Peyer's patch (tissue), 4 donors: ENCODE measurements around the gene MRPS7. TPM values are rescaled to one million over a fixed set of nuclear protein-coding genes. Genes with fewer than 3 reads are reported as not detected.

Experiments used
- DNase-seq, 3 donors: peaks; one replicate each; pipeline ENCODE4 v3.0.0-alpha.2; 2017 to 2019
- H3K27ac ChIP-seq, 4 donors: fragments of 200-600 bp; sonication (generic); one replicate each; pipeline ENCODE4 v1.5.1; 2016 to 2019
- H3K27me3 ChIP-seq, 2 donors: fragments of 200-600 bp; sonication (generic); one replicate each; pipeline ENCODE4 v1.5.1; 2019
- H3K36me3 ChIP-seq, 3 donors: fragments of 200-600 bp; sonication (generic); one replicate each; pipeline ENCODE4 v1.5.1; 2016 to 2019
- H3K4me1 ChIP-seq, 4 donors: fragments of 200-600 bp; sonication (generic); one replicate each; pipeline ENCODE4 v1.5.1; 2016 to 2019
- H3K4me3 ChIP-seq, 4 donors: fragments of 200-600 bp; sonication (generic); 1 replicate in 3 of 4; 2 replicates in 1 of 4; pipeline ENCODE4 v1.5.1; 2016 to 2019; ENCODE audit warnings: mild to moderate bottlenecking in 1 of 4
- H3K9me3 ChIP-seq, 4 donors: fragments of 200-600 bp; sonication (generic); one replicate each; pipeline ENCODE4 v1.5.1; 2016 to 2019; ENCODE audit warnings: mild to moderate bottlenecking in 1 of 4
- POLR2A ChIP-seq, 2 donors: fragments of 450-650 bp; IDR thresholded peaks; one replicate each; pipeline ENCODE4 v1.5.1; 2017; ENCODE audit warnings: antibody characterized with exemption in 2 of 2, mild to moderate bottlenecking in 2 of 2, moderate library complexity in 2 of 2
- total RNA-seq, 4 donors: library from RNA; depleted of rRNA; stranded (reverse); fragments of >200 nt; gene quantifications; one replicate each; pipeline ENCODE4 v1.1.0, GENCODE V29; 2016
- TF ChIP-seq, protein P1 (sequence below), 6 experiments: fragments of 450-650 bp in 4 of 6; fragments of 200-600 bp in 2 of 6; sonication (generic) in 1 of 6; IDR thresholded peaks; one replicate each; pipeline ENCODE4 v1.5.1; 2017 to 2019; ENCODE audit warnings: antibody characterized with exemption in 6 of 6, mild to moderate bottlenecking in 3 of 6, moderate library complexity in 1 of 6

MRPS7 gene
- total RNA-seq, 4 donors from 2014 or later = 23.9 to 53.6 (median 45.3) TPM

DNA sequence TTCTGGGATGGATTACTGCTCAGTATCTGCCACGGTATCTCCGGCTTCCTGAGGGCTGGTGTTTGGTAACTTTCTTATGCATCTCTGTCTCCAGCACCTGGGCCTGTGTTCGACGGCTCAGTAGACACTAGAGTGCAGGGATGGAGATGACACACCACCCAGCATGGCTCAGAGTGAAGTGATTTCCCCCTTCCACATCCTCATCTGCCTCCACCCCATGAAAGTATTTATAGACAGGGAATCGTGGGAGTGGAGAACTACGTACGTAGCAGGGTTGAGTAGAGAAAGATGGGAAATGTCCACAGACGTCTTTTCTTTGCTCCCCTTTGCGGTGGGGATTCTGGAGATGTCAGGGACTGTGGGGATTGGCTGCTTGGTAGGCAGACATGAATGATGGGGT, 39.4 kb downstream of the MRPS7 start:
- Histone ChIP-seq H3K27me3 (no peaks in the 10 kb centered on the region), H3K27ac (no peak overlapping the region), H3K9me3 (no peaks in the 10 kb centered on the region), H3K4me3 (no peak overlapping the region), H3K36me3 (no peaks in the 10 kb centered on the region), H3K4me1 (peaks cover 0 to 3% (median 0%) of the 10 kb centered on the region in 4 donors)
- no peak for TF ChIP-seq POLR2A (IDR thresholded peaks at IDR 0.05)
- TF ChIP-seq, protein P1, sequence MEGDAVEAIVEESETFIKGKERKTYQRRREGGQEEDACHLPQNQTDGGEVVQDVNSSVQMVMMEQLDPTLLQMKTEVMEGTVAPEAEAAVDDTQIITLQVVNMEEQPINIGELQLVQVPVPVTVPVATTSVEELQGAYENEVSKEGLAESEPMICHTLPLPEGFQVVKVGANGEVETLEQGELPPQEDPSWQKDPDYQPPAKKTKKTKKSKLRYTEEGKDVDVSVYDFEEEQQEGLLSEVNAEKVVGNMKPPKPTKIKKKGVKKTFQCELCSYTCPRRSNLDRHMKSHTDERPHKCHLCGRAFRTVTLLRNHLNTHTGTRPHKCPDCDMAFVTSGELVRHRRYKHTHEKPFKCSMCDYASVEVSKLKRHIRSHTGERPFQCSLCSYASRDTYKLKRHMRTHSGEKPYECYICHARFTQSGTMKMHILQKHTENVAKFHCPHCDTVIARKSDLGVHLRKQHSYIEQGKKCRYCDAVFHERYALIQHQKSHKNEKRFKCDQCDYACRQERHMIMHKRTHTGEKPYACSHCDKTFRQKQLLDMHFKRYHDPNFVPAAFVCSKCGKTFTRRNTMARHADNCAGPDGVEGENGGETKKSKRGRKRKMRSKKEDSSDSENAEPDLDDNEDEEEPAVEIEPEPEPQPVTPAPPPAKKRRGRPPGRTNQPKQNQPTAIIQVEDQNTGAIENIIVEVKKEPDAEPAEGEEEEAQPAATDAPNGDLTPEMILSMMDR (IDR thresholded peaks at IDR 0.05) = no peak
- DNase-seq = no peak

DNA sequence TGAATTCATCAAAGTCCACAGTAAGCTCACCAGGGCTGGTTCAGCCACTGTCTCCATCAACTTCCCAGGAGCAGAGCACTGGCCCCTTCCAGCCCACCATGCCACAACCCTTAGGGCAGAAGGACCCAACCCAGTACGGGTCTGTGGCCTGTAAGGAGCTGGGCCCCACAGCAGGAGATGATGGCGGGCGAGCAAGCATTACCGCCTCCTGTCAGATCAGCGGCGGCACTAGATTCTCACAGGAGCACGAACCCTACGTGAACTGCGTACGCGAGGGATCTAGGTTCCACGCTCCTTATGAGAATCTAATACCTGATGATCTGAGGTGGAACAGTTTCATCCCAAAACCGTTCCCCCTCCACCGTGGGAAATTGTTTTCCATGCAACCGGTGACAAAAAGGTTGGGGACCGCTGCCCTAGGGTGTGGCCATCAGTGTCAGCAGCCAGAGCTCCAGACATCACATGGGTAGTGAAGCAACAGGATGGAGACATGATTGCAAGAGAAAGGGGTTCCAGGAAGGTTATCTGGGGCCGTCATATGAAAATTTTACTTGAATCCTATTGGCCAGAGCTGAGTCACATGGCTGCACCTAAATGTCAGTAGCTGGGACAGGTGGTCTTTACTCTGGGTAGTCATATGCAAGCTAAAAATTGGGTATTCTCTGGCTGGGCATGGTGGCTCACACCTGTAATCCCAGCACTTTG, 40.0 kb downstream of the MRPS7 start:
- no peaks in the 10 kb centered on the region for H3K36me3 ChIP-seq

DNA sequence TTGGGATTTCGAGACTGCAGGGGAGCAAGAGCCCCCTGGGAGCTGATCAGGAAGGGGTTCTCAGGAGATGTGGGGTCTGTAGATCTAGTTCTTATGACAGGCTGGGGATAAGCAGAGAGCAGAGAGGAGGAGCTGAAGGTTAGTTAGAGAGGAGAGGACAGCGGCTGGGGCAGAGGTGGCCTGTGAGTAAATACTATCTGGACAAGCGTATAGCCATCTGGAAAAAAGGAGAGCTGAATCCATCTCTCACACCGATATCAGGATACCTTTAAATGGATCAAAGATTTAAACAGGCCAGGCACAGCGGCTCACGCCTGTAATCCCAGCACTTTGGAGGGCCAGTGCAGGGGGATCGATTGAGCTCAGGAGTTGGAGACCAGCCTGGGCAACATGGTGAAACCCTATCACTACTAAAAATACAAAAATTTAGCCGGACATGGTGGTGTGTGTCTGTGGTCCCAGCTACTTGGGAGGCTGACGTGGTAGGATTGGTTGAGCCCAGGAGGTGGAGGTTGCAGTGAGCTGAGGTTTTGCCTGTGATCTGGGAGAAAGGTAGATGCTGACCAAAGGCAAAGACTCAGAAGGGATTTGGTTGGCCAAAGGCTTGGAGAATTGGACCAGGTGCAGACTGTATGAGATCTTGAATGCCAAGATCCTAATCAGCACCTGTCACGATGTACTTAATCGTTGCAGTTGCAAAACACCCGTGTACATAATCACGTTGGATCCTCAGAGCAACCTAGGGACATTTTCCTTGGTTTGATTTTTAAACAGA, 46.5 kb downstream of the MRPS7 start:
- Histone ChIP-seq H3K9me3 (no peaks in the 10 kb centered on the region), H3K27me3 (no peaks in the 10 kb centered on the region), H3K36me3 (no peaks in the 10 kb centered on the region), H3K27ac (peak overlapping the region in 3 of 4 donors; percentile 56 to 93 (median 88)), H3K4me1 (peaks cover 0 to 19% (median 4%) of the 10 kb centered on the region in 4 donors), H3K4me3 (no peak overlapping the region)
- TF ChIP-seq, protein P1 (IDR thresholded peaks at IDR 0.05) = no peak
- no peak for TF ChIP-seq POLR2A (IDR thresholded peaks at IDR 0.05)
- DNase-seq = no peak

More for the DNA sequence above, 40.0 kb downstream of the MRPS7 start:
- peaks cover 0 to 3% (median 0%) of the 10 kb centered on the region in 4 donors for H3K4me1 ChIP-seq
- no peak overlapping the region for H3K27ac ChIP-seq
- DNase-seq = no peak
- no peaks in the 10 kb centered on the region for H3K9me3 ChIP-seq
- H3K4me3 ChIP-seq = no peak overlapping the region
- H3K27me3 ChIP-seq = no peaks in the 10 kb centered on the region
- no peak for TF ChIP-seq POLR2A (IDR thresholded peaks at IDR 0.05)
- TF ChIP-seq, protein P1 (IDR thresholded peaks at IDR 0.05) = no peak

DNA sequence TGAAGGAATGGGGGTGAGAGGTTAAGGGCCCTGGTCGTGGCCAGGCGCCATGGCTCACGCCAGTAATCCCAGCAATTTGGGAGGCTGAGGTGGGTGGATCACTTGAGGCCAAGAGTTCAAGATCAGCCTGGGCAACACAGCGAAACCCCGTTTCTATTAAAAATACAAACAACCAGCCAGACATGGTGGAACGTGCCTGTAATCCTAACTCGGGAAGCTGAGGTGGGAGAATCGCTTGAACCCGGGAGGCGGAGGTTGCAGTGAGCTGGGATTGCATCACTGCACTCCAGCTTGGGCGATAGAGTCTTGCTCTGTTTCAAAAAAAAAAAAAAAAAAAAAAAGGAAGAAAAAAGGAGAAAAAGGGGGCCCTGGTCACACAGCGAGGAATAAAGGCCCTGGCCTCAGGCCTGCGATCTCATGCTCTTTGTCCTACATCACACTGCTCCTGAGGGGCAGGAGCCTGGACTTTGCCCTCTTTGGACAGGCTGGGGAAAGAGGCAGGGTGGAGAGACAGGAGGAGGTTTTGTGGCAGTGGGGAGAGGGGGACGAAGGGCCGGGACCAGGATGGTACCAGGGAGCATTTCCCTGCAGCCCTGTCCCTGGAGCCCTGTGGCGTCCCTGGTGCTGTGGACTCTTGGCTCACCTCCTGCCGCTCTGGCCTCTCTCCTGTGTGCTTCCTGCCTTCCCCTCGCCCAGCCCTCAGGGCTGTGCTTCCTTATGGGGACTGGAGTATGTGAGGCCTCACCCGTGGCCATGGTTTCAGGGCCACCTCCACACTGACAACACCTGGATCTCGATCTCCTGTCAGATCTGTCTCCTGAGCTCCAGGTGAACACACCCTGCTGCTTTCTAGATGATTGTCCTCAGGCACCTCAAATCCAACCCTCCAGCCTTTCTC, 47.3 kb downstream of the MRPS7 start:
- H3K27ac ChIP-seq = peak overlapping the region in 3 of 4 donors; percentile 56 to 93 (median 88)
- DNase-seq = peak in 2 of 3 donors; percentile 80 to 81

More for the DNA sequence above, 47.3 kb downstream of the MRPS7 start:
- Histone ChIP-seq H3K36me3 (no peaks in the 10 kb centered on the region), H3K9me3 (no peaks in the 10 kb centered on the region), H3K4me1 (peaks cover 0 to 19% (median 4%) of the 10 kb centered on the region in 4 donors), H3K4me3 (no peak overlapping the region), H3K27me3 (no peaks in the 10 kb centered on the region)
- TF ChIP-seq, protein P1 (IDR thresholded peaks at IDR 0.05) = no peak
- TF ChIP-seq POLR2A (IDR thresholded peaks at IDR 0.05) = peak; percentile 46 to 51
